Astrocyte of the cerebellum (primary cell): ENCODE results near the gene TFB1M.
A peak's percentile ranks its signal among the peaks of the same experiment; 100 is the strongest.

Source experiments
- DNase-seq: peaks from one replicate; pipeline ENCODE4 v3.0.0-alpha.2; 2011; ENCODE audit warnings: low read depth
- H3K4me3 ChIP-seq: 2 replicates; pipeline ENCODE4 v1.5.1; 2011; ENCODE audit warnings: mild to moderate bottlenecking, low read depth, low read length, moderate library complexity
- in situ Hi-C: cut with HindIII; loops from 2 replicates; pipeline ENCODE4 v1.10.0; 2017; ENCODE audit warnings: low sequenced_read_pairs
- TF ChIP-seq, protein P1 (sequence below): IDR thresholded peaks from 2 replicates; pipeline ENCODE4 v1.5.1; 2012; ENCODE audit warnings: low read length, low read depth, moderate library complexity, mild to moderate bottlenecking; ENCODE audit errors: missing control alignments

The TFB1M gene

DNA sequence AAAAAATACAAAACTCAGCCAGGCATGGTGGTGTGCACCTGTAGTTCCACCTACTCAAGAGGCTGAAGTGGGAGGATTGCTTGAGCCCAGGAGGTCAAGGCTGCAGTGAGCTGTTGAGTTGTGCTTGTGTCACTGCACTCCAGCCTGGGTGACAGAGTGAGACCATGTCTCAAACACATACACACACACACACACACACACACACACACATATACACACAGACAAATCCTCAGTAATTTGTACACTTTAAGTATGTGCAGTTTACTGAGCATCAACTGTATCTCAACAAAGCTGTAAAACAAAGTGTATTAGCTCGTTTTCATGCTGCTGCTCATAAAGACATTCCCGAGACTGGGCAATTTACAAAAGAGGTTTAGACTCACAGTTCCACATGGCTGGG lies 7.3 kb downstream of the TFB1M start:
- no peak overlapping the region for H3K4me3 ChIP-seq
- TF ChIP-seq, protein P1, sequence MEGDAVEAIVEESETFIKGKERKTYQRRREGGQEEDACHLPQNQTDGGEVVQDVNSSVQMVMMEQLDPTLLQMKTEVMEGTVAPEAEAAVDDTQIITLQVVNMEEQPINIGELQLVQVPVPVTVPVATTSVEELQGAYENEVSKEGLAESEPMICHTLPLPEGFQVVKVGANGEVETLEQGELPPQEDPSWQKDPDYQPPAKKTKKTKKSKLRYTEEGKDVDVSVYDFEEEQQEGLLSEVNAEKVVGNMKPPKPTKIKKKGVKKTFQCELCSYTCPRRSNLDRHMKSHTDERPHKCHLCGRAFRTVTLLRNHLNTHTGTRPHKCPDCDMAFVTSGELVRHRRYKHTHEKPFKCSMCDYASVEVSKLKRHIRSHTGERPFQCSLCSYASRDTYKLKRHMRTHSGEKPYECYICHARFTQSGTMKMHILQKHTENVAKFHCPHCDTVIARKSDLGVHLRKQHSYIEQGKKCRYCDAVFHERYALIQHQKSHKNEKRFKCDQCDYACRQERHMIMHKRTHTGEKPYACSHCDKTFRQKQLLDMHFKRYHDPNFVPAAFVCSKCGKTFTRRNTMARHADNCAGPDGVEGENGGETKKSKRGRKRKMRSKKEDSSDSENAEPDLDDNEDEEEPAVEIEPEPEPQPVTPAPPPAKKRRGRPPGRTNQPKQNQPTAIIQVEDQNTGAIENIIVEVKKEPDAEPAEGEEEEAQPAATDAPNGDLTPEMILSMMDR, result no peak
- DNase-seq, result no peak
- in situ Hi-C loops, result no loop called here

DNA sequence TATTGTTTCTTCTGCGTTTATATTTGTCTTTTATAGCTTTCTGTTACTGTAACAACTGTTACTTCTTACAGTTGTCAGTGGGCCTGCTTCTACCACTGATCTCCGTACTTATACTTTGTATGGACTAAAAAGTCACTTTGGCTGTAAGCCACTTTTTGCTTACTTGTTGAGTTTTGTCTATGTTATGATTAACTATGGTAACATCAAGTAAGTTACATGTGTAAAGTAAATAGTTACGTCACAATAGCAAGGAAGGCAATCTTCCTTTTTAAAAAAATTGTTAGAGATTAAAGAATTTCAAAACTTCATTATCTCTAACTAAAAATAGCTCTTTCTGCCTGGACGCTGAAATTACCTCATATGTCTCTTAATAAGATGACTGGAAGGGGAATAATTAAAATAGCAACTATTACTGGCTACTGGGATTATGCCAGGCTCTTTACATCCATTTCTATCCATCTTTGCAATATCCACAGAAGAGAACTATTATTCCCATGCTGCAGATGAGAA lies 10.9 kb downstream of the TFB1M start:
- no peak overlapping the region for H3K4me3 ChIP-seq
- no peak for DNase-seq
- TF ChIP-seq, protein P1, result no peak
- in situ Hi-C loops, result no loop called here

DNA sequence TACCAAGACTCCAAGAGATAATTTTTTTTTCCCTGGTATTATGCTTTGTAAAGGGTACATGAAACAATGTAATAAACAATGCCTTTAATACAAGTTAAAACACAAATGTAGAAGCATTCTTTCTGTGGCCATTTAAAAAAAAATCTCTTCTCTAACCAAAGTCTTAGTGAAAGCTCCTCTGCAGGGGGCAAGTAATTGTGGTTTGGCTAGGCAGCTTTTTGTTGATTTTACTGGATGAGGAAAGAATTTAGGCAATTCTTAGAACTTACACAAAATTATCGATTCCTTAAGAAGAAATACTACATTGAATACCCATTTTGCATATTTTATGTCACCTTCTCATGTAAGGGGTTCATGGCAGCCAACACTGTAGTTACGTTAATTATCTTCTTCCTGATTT lies 12.4 kb downstream of the TFB1M start:
- in situ Hi-C loops, result no loop called here
- TF ChIP-seq, protein P1, result no peak
- peak; percentile 79 for DNase-seq
- H3K4me3 ChIP-seq, result no peak overlapping the region

DNA sequence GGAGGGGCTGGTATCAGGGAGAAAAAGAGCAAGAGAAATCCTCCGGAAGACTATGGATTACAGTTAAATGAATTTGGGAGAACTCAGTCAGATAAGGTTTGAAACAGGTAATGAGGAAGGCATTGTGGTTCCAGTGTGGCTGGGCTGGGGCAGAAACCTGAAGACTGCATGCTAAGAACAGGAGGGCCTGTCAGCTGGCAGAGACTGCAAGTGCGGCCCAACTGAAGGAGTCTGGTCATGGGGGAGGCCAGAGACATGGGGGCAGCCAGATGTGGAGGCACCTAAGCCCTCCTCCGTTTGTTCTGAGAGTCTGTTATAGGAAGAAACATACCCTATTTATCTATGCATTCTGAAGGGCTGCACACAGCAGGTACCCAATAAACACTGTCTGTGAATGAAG lies 16.6 kb downstream of the TFB1M start:
- TF ChIP-seq, protein P1, result no peak
- H3K4me3 ChIP-seq, result no peak overlapping the region
- in situ Hi-C loops, result no loop called here
- DNase-seq, result no peak

DNA sequence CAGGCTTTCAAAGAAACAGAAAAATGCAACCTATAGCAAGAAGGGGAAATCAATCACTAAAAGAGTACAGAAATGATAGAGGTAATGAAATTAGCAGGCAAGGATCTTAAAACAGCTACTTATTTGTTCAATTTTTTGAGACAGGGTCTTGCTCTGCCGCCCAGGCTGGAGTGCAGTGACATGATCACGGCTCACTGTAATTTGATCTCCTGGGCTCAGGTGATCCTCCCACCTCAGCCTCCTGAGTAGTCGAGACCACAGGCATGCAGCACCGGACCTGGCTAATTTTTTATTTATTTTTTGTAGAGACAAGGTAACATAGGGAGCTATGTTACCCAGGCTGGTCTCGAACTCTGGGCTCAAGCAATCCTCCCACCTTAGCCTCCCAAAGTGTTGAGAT lies 21.6 kb downstream of the TFB1M start:
- no peak for DNase-seq
- in situ Hi-C loops, result no loop called here
- H3K4me3 ChIP-seq, result no peak overlapping the region
- TF ChIP-seq, protein P1, result no peak

DNA sequence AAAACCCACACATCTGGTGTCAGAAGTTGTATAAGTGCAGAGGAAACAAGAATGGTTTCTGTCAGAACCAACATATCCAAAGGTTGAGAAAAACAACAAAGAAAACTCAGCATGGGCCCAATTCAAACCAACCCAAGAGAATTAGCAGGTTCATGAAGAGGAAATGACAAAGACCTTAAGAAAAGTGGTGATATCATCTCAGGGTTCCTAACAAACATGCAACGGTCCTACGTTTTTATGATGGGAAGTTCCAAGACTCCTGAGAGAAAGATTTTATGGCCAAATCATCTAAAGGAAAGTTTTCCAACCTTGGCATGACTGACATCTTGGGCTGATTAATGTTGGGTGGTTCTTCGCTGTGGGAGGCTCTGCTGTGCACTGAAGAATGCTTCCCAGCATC lies 23.0 kb downstream of the TFB1M start:
- H3K4me3 ChIP-seq, result no peak overlapping the region
- in situ Hi-C loops, result no loop called here
- DNase-seq, result no peak
- TF ChIP-seq, protein P1, result no peak

DNA sequence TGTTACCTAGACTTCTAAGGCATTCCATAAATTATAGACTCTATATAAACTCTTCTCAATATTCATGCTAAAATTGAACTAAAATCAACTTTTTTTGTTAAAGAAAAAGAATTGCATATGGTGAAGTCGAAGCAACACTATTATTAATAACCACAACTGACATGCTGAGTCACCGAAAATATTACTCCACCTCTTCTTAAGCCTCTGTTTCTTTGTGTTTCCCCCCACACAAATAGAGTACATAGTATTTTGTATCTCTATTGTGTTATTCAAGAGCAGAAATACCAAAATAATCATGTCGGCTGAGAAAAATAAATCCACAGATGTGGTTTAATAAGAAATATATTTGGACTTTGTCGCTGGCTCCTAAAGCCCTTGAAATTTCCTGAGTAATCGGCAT lies 23.8 kb downstream of the TFB1M start:
- TF ChIP-seq, protein P1, result no peak
- H3K4me3 ChIP-seq, result no peak overlapping the region
- in situ Hi-C loops, result no loop called here
- DNase-seq, result no peak
